Activated naive CD4-positive, alpha-beta T cell (primary cell): Measurements from ENCODE around the gene CASK.

Source experiments
- DNase-seq, 4 experiments: peaks; one replicate each; lab custom pipeline; 2025; lab: John Stamatoyannopoulos, UW

Gene CASK

GRCh38 chrX:41473936-41474725 lies 449.2 kb downstream of the CASK start:
- no peak for DNase-seq

- no peak for DNase-seq
Observed at GRCh38 chrX:41472231-41472815, 451.0 kb downstream of the CASK start.

GRCh38 chrX:41471786-41472185 lies 451.6 kb downstream of the CASK start:
- no peak for DNase-seq

GRCh38 chrX:41470706-41471105 lies 452.6 kb downstream of the CASK start:
- no peak for DNase-seq

- no peak for DNase-seq
Observed at GRCh38 chrX:41468647-41469323, 454.6 kb downstream of the CASK start.
